CD14-positive monocyte (primary cell): Measurements from ENCODE around the gene GAP43. TPM values are rescaled to one million over a fixed set of nuclear protein-coding genes. Genes with fewer than 3 reads are reported as not detected.

ENCODE experiments used
- DNase-seq, 3 donors: peaks; one replicate each; pipeline ENCODE4 v3.0.0-alpha.2; 2011 to 2022
- H2AFZ ChIP-seq: 2 replicates; pipeline ENCODE4 v1.6.0; 2012; ENCODE audit warnings: mild to moderate bottlenecking, low read depth, low read length, inconsistent platforms; ENCODE audit not compliant: insufficient read depth, poor library complexity, severe bottlenecking
- H3K27ac ChIP-seq, 2 donors: 1 replicate in 1 of 2; 2 replicates in 1 of 2; pipeline ENCODE4 v1.5.1; 2012 to 2013; ENCODE audit warnings: low read length in 2 of 2, control low read depth in 1 of 2, inconsistent platforms in 1 of 2, low read depth in 1 of 2, mild to moderate bottlenecking in 1 of 2
- H3K27me3 ChIP-seq, 2 donors: one replicate each; pipeline versions ENCODE4 v1.6.0 to v1.6.1; 2011 to 2013; ENCODE audit warnings: low read length in 2 of 2; ENCODE audit not compliant: control insufficient read depth in 2 of 2, insufficient read depth in 2 of 2
- H3K36me3 ChIP-seq, 2 donors: replicated peaks in 1 of 2; 1 replicate in 1 of 2; 2 replicates in 1 of 2; pipeline versions ENCODE4 v1.5.1 to v1.6.1; 2012 to 2013; ENCODE audit warnings: low read length in 2 of 2, control low read depth in 1 of 2, inconsistent platforms in 1 of 2, mild to moderate bottlenecking in 1 of 2; ENCODE audit not compliant: insufficient read depth in 2 of 2, control insufficient read depth in 1 of 2
- H3K4me1 ChIP-seq, 2 donors: 1 replicate in 1 of 2; 2 replicates in 1 of 2; pipeline versions ENCODE4 v1.5.1 to v1.6.1; 2012 to 2013; ENCODE audit warnings: low read length in 2 of 2, control low read depth in 1 of 2, inconsistent platforms in 1 of 2, mild to moderate bottlenecking in 1 of 2, moderate library complexity in 1 of 2; ENCODE audit not compliant: insufficient read depth in 2 of 2, control insufficient read depth in 1 of 2
- H3K4me2 ChIP-seq: replicated peaks from 2 replicates; pipeline ENCODE3; 2012; ENCODE audit warnings: low read length, moderate library complexity, mild to moderate bottlenecking; ENCODE audit not compliant: poor library complexity, severe bottlenecking; ENCODE audit errors: extremely low read depth
- H3K4me3 ChIP-seq, 3 experiments: fragments of 200-600 bp in 1 of 3; sonication (generic) in 1 of 3; replicated peaks in 1 of 3; 1 replicate in 2 of 3; 2 replicates in 1 of 3; pipeline ENCODE4 v1.5.1; 2011 to 2013; ENCODE audit warnings: low read length in 3 of 3, mild to moderate bottlenecking in 3 of 3, control low read depth in 2 of 3, low read depth in 2 of 3, inconsistent platforms in 1 of 3, moderate library complexity in 1 of 3
- H3K79me2 ChIP-seq: 2 replicates; pipeline ENCODE4 v1.6.0; 2012; ENCODE audit warnings: mild to moderate bottlenecking, control low read depth, inconsistent platforms, low read length, moderate library complexity; ENCODE audit not compliant: insufficient read depth
- H3K9ac ChIP-seq: 2 replicates; pipeline ENCODE4 v1.6.0; 2017; ENCODE audit warnings: low read length, mild to moderate bottlenecking; ENCODE audit not compliant: insufficient read depth, poor library complexity, severe bottlenecking
- H3K9me3 ChIP-seq, 2 donors: replicated peaks in 1 of 2; 1 replicate in 1 of 2; 2 replicates in 1 of 2; pipeline versions ENCODE4 v1.5.1 to v1.6.1; 2012 to 2013; ENCODE audit warnings: low read length in 2 of 2, control low read depth in 1 of 2; ENCODE audit not compliant: control insufficient read depth in 1 of 2, insufficient read depth in 1 of 2
- H4K20me1 ChIP-seq: 2 replicates; pipeline ENCODE4 v1.6.0; 2012; ENCODE audit warnings: mild to moderate bottlenecking, low read length, control low read depth, moderate library complexity; ENCODE audit not compliant: insufficient read depth
- H3K27ac Mint-ChIP-seq, 7 donors: one replicate each; pipeline ENCODE4 v1.8.0; 2020; ENCODE audit warnings: mild to moderate bottlenecking in 7 of 7, mixed read lengths in 7 of 7, moderate library complexity in 6 of 7, inconsistent platforms in 2 of 7
- H3K27me3 Mint-ChIP-seq, 3 donors: one replicate each; pipeline ENCODE4 v1.8.0; 2021 to 2022; ENCODE audit warnings: low read depth in 3 of 3, mild to moderate bottlenecking in 3 of 3, mixed read lengths in 3 of 3, moderate library complexity in 3 of 3, inconsistent platforms in 1 of 3
- H3K36me3 Mint-ChIP-seq, 2 donors: one replicate each; pipeline ENCODE4 v1.8.0; 2020; ENCODE audit warnings: mixed read lengths in 2 of 2, inconsistent platforms in 1 of 2, mild to moderate bottlenecking in 1 of 2
- H3K4me1 Mint-ChIP-seq: one replicate; pipeline ENCODE4 v1.8.0; 2020; ENCODE audit warnings: mild to moderate bottlenecking, mixed read lengths
- H3K4me3 Mint-ChIP-seq, 2 donors: one replicate each; pipeline ENCODE4 v1.8.0; 2020; ENCODE audit warnings: mild to moderate bottlenecking in 2 of 2, mixed read lengths in 2 of 2, moderate library complexity in 1 of 2
- H3K9me3 Mint-ChIP-seq, 7 donors: one replicate each; pipeline ENCODE4 v1.8.0; 2020 to 2022; ENCODE audit warnings: mixed read lengths in 7 of 7, mild to moderate bottlenecking in 6 of 7, moderate library complexity in 6 of 7, inconsistent platforms in 2 of 7
- CTCF ChIP-seq: fragments of 200-600 bp; IDR thresholded peaks from one replicate; pipeline ENCODE4 v1.8.0; 2022; ENCODE audit warnings: antibody characterized with exemption, mild to moderate bottlenecking
- WGBS: methylation state at CpG from one replicate; pipeline ENCODE4 v1.1.5; 2013; ENCODE audit warnings: missing lambda C conversion rate; ENCODE audit not compliant: insufficient coverage; 5-methylcytosine and 5-hydroxymethylcytosine counted together
- intact Hi-C, 2 donors: fragments of 100-400 bp; cut with micrococcal nuclease; formaldehyde crosslinking; loops; one replicate each; pipeline versions ENCODE4 v1.15.0 to v1.15.1; 2023
- polyA plus RNA-seq, 3 donors: library from polyadenylated mRNA; depleted of rRNA in 1 of 3; unstranded in 2 of 3; stranded (reverse) in 1 of 3; fragments of 300-500 nt in 2 of 3; fragments of >200 nt in 1 of 3; fragmentation: Illumina TruSeq in 2 of 3; gene quantifications; 1 replicate in 2 of 3; 2 replicates in 1 of 3; pipeline ENCODE4 v1.2.3, GENCODE V29; 2012 to 2021

GAP43 gene
- polyA plus RNA-seq, 3 donors = not detected

GRCh38 chr3:115702598-115702997 lies 79.3 kb downstream of the GAP43 start:
- Histone ChIP-seq H3K27me3 (no peaks in the 10 kb centered on the region), H3K9ac (no peak overlapping the region), H3K79me2 (no peaks in the 10 kb centered on the region), H3K9me3 (no peaks in the 10 kb centered on the region), H3K27ac (no peak overlapping the region), H3K36me3 (no peaks in the 10 kb centered on the region), H3K4me2 (no peak overlapping the region), H4K20me1 (no peaks in the 10 kb centered on the region), H3K4me1 (no peaks in the 10 kb centered on the region), H2AFZ (no peak overlapping the region), H3K4me3 (no peak overlapping the region)
- no peak overlapping the region for H3K27ac Mint-ChIP-seq
- H3K36me3 Mint-ChIP-seq = no peaks in the 10 kb centered on the region
- intact Hi-C loops = no loop called here
- no peak for TF ChIP-seq CTCF
- H3K27me3 Mint-ChIP-seq = peaks cover 0 to 3% (median 3%) of the 10 kb centered on the region in 3 donors
- no peak for DNase-seq
- H3K9me3 Mint-ChIP-seq = no peaks in the 10 kb centered on the region
- 90% methylated on average over 2 of the region's 2 CpGs for WGBS
- H3K4me1 Mint-ChIP-seq = no peaks in the 10 kb centered on the region
- no peak overlapping the region for H3K4me3 Mint-ChIP-seq

GRCh38 chr3:115704661-115705338 lies 81.5 kb downstream of the GAP43 start:
- Histone ChIP-seq H3K4me2 (no peak overlapping the region), H3K9ac (no peak overlapping the region), H2AFZ (no peak overlapping the region), H3K9me3 (no peaks in the 10 kb centered on the region), H3K36me3 (no peaks in the 10 kb centered on the region), H3K79me2 (no peaks in the 10 kb centered on the region), H3K27me3 (no peaks in the 10 kb centered on the region), H3K4me1 (no peaks in the 10 kb centered on the region), H3K27ac (no peak overlapping the region), H4K20me1 (no peaks in the 10 kb centered on the region), H3K4me3 (no peak overlapping the region)
- TF ChIP-seq CTCF = no peak
- Mint-ChIP-seq H3K9me3 (no peaks in the 10 kb centered on the region), H3K4me1 (no peaks in the 10 kb centered on the region), H3K4me3 (no peak overlapping the region), H3K27me3 (peaks cover 2 to 7% (median 3%) of the 10 kb centered on the region in 3 donors), H3K36me3 (no peaks in the 10 kb centered on the region), H3K27ac (no peak overlapping the region)
- intact Hi-C loops = no loop called here
- WGBS = no CpG with 5 or more reads among the region's 4 CpGs
- no peak for DNase-seq
